ENCODE results near the gene OPRM1. TPM values are rescaled to one million over a fixed set of nuclear protein-coding genes. Genes with fewer than 3 reads are reported as not detected.

Gene OPRM1
- total RNA-seq, 2 donors from 2014 or later: 3.1 TPM; not detected in 1

DNA sequence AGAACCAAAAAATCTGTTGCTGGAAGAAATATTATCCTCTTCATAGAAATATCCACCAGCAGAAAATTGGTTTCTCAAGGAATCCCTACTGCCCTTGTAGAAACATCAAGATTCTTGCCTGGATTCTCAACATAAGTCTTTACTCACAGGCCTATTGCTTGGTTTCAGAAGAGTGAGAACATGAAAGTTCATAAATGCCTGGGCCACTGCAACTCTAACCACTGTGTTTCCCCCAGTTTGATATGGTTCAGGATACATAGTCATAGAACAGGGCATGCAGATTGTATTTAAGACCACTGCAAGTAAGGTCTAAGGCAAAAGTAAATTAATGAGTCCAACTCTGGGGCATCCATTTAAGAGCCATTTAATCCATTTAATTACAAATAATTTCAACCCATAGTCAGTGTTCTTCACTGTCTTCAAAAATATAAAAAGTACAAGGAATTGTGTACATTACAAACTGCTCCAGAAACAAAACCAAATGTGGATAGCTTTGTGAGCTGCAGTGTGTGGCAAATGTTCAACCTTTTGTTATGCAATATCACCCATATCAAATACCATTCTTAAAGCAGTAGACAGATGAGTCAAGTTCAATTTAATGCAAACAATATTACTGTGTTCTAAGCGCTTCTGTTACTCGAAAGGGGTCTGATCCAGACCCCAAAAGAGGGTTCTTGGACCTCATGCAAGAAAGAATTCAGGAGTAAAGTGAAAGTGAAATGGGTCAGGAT, 83.3 kb downstream of the OPRM1 start:
- no peak overlapping the region for H3K27ac ChIP-seq
- H3K4me3 ChIP-seq: no peak overlapping the region
- ATAC-seq (no peak), DNase-seq (no peak)
- TF ChIP-seq POLR2A (IDR thresholded peaks at IDR 0.05): no peak
- TF ChIP-seq, protein P1, sequence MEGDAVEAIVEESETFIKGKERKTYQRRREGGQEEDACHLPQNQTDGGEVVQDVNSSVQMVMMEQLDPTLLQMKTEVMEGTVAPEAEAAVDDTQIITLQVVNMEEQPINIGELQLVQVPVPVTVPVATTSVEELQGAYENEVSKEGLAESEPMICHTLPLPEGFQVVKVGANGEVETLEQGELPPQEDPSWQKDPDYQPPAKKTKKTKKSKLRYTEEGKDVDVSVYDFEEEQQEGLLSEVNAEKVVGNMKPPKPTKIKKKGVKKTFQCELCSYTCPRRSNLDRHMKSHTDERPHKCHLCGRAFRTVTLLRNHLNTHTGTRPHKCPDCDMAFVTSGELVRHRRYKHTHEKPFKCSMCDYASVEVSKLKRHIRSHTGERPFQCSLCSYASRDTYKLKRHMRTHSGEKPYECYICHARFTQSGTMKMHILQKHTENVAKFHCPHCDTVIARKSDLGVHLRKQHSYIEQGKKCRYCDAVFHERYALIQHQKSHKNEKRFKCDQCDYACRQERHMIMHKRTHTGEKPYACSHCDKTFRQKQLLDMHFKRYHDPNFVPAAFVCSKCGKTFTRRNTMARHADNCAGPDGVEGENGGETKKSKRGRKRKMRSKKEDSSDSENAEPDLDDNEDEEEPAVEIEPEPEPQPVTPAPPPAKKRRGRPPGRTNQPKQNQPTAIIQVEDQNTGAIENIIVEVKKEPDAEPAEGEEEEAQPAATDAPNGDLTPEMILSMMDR (IDR thresholded peaks at IDR 0.05): no peak
- 68 to 71% methylated on average over 2 of the region's 2 CpGs for WGBS, 2 donors
- no peaks in the 10 kb centered on the region for H3K36me3 ChIP-seq (replicated peaks in 1 of 2; ENCODE audit: insufficient read depth in 1 of 2, low read depth in 2 of 2)
- H3K4me1 ChIP-seq: peaks cover under 1% of the 10 kb centered on the region
- intact Hi-C loops (cut with DNase I): no loop called here
- H3K9me3 ChIP-seq: no peaks in the 10 kb centered on the region
- H3K27me3 ChIP-seq: no peaks in the 10 kb centered on the region

DNA sequence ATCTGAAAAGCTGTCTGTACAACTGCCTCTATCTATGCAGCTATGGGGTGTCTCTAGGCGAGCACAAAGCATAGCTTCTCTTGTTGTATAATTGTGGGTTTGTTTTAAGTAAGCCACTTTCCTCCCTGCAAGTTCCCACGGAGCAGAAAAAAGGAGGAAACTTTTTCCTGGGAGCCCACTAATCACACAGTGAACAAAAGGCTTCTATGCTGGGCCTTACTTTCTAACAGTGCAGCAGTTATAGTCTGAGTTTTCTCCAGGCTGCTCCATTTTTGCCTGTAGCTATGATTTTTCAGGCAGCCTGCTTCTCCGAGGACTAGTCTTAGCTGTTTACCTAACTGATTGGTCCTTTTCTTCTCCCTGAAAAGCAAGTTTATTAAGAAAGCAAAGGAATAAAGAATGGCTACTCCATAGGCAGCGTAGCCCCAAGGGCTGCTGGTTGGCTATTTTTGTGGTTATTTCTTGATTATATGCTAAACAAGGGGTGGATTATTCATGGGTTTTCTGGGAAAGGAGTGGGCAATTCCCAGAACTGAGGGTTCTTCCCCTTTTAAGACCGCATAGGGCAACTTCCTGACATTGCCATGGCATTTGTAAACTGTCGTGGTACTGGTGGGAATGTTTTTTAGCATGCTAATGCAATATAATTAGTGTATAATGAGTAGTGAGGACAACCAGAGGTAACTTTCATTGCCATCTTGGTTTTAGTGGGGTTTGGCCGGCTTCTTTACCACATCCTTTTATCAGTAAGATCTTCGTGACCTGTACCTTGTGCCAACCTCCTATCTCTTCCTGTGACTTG, 84.3 kb downstream of the OPRM1 start:
- TF ChIP-seq POLR2A (IDR thresholded peaks at IDR 0.05): no peak
- TF ChIP-seq, protein P1 (IDR thresholded peaks at IDR 0.05): no peak
- WGBS, 2 donors: 56 to 75% methylated on average over 8 of the region's 8 CpGs
- no peaks in the 10 kb centered on the region for H3K36me3 ChIP-seq (replicated peaks in 1 of 2; ENCODE audit: insufficient read depth in 1 of 2, low read depth in 2 of 2)
- no peak for ATAC-seq
- peaks cover 3% of the 10 kb centered on the region for H3K4me1 ChIP-seq
- DNase-seq: no peak
- H3K27ac ChIP-seq: no peak overlapping the region
- intact Hi-C loops (cut with DNase I): no loop called here
- H3K4me3 ChIP-seq: no peak overlapping the region
- H3K27me3 ChIP-seq: no peaks in the 10 kb centered on the region
- no peaks in the 10 kb centered on the region for H3K9me3 ChIP-seq

DNA sequence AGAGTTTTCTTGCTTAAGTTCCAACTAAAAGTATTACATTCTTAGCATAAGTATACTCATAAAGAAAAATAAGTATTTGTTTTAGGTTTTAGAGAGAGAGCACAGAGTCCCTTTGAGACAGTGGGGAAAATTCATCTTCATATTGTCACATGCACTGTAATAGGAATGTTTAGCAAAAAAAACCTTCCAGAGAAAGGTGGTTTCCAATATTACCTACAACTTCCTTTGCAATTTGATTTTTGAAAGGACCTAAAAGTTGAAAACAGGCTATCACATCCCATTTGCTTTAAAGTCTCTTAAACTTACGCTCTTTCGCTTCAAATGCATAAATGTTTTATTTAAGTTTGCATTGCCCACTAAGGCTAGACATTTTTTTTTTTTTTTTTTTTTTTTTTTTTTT, 86.4 kb downstream of the OPRM1 start:
- TF ChIP-seq POLR2A (IDR thresholded peaks at IDR 0.05): no peak
- TF ChIP-seq, protein P1 (IDR thresholded peaks at IDR 0.05): no peak
- intact Hi-C loops (cut with DNase I): no loop called here
- H3K4me3 ChIP-seq: no peak overlapping the region
- H3K36me3 ChIP-seq (replicated peaks in 1 of 2; ENCODE audit: insufficient read depth in 1 of 2, low read depth in 2 of 2): no peaks in the 10 kb centered on the region
- ATAC-seq (no peak), DNase-seq (no peak)
- H3K27ac ChIP-seq: no peak overlapping the region
- H3K9me3 ChIP-seq: no peaks in the 10 kb centered on the region
- peaks cover 3% of the 10 kb centered on the region for H3K4me1 ChIP-seq
- WGBS, 2 donors: 87 to 93% methylated on average over 2 of the region's 2 CpGs
- no peaks in the 10 kb centered on the region for H3K27me3 ChIP-seq

DNA sequence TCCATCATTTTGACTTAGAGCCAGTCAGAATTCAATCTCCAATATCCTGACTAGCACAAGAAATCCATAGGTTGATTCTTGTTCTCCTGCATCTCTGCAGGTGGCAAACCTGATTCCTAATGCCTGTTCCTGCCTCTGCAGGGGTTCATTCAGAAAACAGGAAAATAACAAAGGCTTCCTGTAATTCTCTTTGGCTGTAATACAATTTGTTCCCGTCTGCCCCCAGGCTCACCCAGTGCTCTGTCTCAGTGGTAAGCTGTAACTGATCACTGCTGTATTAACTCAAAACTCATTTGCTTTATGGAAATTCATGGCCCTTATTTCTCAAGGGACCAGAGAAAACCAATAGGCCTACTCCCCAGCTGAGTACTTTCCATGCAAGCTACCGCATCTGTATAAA, 88.6 kb downstream of the OPRM1 start:
- Histone ChIP-seq H3K9me3 (no peaks in the 10 kb centered on the region), H3K27me3 (no peaks in the 10 kb centered on the region), H3K36me3 (replicated peaks in 1 of 2; ENCODE audit: insufficient read depth in 1 of 2, low read depth in 2 of 2) (no peaks in the 10 kb centered on the region), H3K4me1 (peaks cover 3% of the 10 kb centered on the region), H3K27ac (peak overlapping the region in 2 of 4 donors; percentile 5 to 45), H3K4me3 (no peak overlapping the region)
- intact Hi-C loops (cut with DNase I): no loop called here
- DNase-seq: no peak
- TF ChIP-seq POLR2A (IDR thresholded peaks at IDR 0.05): no peak
- TF ChIP-seq, protein P1 (IDR thresholded peaks at IDR 0.05): no peak
- WGBS, 2 donors: 38 to 53% methylated on average over 2 of the region's 2 CpGs
- peak; percentile 59 for ATAC-seq

All from body of pancreas (tissue), 4 donors.